Renal cortex interstitium (tissue), 11 donors: ENCODE measurements around the gene RND2. TPM values are rescaled to one million over a fixed set of nuclear protein-coding genes. Genes with fewer than 3 reads are reported as not detected.

Experiments
- DNase-seq, 11 donors: peaks; one replicate each; pipeline ENCODE4 v3.0.0-alpha.2; 2013; ENCODE audit warnings: low read depth in 9 of 11, low spot score in 4 of 11; ENCODE audit errors: extremely low read depth in 1 of 11
- polyA plus RNA-seq, 3 donors: library from polyadenylated mRNA; unstranded; fragments of 120-200 nt; gene quantifications; one replicate each; pipeline ENCODE4 v1.2.1, GENCODE V29; 2013; ENCODE audit not compliant: insufficient read length in 3 of 3

The RND2 gene
- polyA plus RNA-seq, 3 donors, result 3.6 to 4.0 (median 3.9) TPM

- DNase-seq, result no peak
Observed at GRCh38 chr17:43020030-43020621, 4.9 kb upstream of the RND2 start.

- peak in 1 of 11 donors; percentile 36 for DNase-seq
Observed at GRCh38 chr17:43020789-43021740, 4.0 kb upstream of the RND2 start.

- DNase-seq, result peak in 3 of 11 donors; percentile 63 to 74 (median 70)
Observed at GRCh38 chr17:43021741-43022512, 3.1 kb upstream of the RND2 start, which contains the start of gene VAT1. Gene VAT1 (minus strand): TSS chr17:43022385. CDS start chr17:43022322, 63 bp downstream.

- no peak for DNase-seq
Observed at GRCh38 chr17:43025290-43025657, 243 bp downstream of the RND2 start.

- DNase-seq, result no peak
Observed at GRCh38 chr17:43025766-43026537, 921 bp downstream of the RND2 start.

GRCh38 chr17:43026595-43026994 is 1.6 kb downstream of the RND2 start:
- DNase-seq, result peak in 1 of 11 donors; percentile 26

GRCh38 chr17:43027091-43028032 is 2.3 kb downstream of the RND2 start:
- no peak for DNase-seq

- no peak for DNase-seq
Observed at GRCh38 chr17:43028221-43028861, 3.3 kb downstream of the RND2 start.

GRCh38 chr17:43030137-43030767 is 5.2 kb downstream of the RND2 start:
- DNase-seq, result no peak

GRCh38 chr17:43031666-43032065 is 6.6 kb downstream of the RND2 start:
- no peak for DNase-seq

- DNase-seq, result peak in 1 of 11 donors; percentile 26
Observed at GRCh38 chr17:43033948-43034881, 9.2 kb downstream of the RND2 start.

- no peak for DNase-seq
Observed at GRCh38 chr17:43034894-43035293, 9.9 kb downstream of the RND2 start.

GRCh38 chr17:43039646-43040045 is 14.6 kb downstream of the RND2 start:
- DNase-seq, result no peak

GRCh38 chr17:43040655-43041054 is 15.6 kb downstream of the RND2 start:
- no peak for DNase-seq

GRCh38 chr17:43042025-43042628 is 17.1 kb downstream of the RND2 start:
- no peak for DNase-seq
